ENCODE data around the gene SLC23A2. TPM values are rescaled to one million over a fixed set of nuclear protein-coding genes. Genes with fewer than 3 reads are reported as not detected.
"Not testable (repeated sequence)": the region's sequence is repeated elsewhere in the genome, so short reads cannot be mapped to it uniquely, and the experiment has no call there.

The SLC23A2 gene
- total RNA-seq, 2 experiments from 2014 or later: 14.3 to 25.7 TPM

DNA sequence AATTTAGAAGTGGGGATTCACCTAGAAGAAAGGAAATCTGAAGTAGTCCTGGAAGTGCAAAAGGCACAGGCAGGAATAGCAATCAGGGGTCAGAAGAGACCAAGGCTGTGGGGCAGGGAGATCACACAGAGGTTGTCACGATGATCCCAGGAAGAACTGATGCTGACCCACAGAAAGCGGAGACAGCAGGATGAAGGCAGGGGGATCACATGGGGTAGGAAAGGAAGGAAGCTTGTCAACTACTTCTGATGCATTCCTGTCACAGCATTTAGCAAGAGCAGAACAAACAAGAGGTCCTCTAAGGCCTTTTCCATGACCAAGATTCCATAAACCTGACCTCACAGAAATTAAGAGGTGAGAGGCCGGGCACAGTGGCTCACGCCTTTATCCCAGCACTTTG is 79.1 kb downstream of the SLC23A2 start:
- peaks cover 17% of the 10 kb centered on the region; the same call in 1 of the 2 replicates for H4K20me1 ChIP-seq (ENCODE audit: insufficient read depth, low read length)
- ChIA-PET CTCF (ENCODE audit: unreplicated experiment) (no interaction called here), POLR2A (no interaction called here)
- no peak overlapping the region for H3K4me2 ChIP-seq (ENCODE audit: low read length)
- H3K4me1 ChIP-seq (ENCODE audit: insufficient read depth, low read length, poor library complexity, severe bottlenecking): peaks cover 26% of the 10 kb centered on the region
- no peak for DNase-seq (ENCODE audit: low spot score)
- H3K27ac ChIP-seq (ENCODE audit: low read depth, low read length, poor library complexity, severe bottlenecking): no peak overlapping the region
- H3K9me2 ChIP-seq (ENCODE audit: insufficient read depth, low read length): no peaks in the 10 kb centered on the region
- intact Hi-C loops (cut with micrococcal nuclease; ENCODE audit: unreplicated experiment): no loop called here
- no peaks in the 10 kb centered on the region for H3K9me3 ChIP-seq (ENCODE audit: low read length)
- H3K4me3 ChIP-seq (ENCODE audit: low read depth, low read length, poor library complexity, severe bottlenecking): no peak overlapping the region
- no TSS peak for BruUV-seq (replicated peaks)
- no peaks in the 10 kb centered on the region for H3K36me3 ChIP-seq (ENCODE audit: insufficient read depth, low read length)
- no peaks in the 10 kb centered on the region for H3K79me2 ChIP-seq (ENCODE audit: insufficient read depth, low read depth, low read length)
- no peak overlapping the region for H2AFZ ChIP-seq (ENCODE audit: low read length)
- TF ChIP-seq, protein P1, sequence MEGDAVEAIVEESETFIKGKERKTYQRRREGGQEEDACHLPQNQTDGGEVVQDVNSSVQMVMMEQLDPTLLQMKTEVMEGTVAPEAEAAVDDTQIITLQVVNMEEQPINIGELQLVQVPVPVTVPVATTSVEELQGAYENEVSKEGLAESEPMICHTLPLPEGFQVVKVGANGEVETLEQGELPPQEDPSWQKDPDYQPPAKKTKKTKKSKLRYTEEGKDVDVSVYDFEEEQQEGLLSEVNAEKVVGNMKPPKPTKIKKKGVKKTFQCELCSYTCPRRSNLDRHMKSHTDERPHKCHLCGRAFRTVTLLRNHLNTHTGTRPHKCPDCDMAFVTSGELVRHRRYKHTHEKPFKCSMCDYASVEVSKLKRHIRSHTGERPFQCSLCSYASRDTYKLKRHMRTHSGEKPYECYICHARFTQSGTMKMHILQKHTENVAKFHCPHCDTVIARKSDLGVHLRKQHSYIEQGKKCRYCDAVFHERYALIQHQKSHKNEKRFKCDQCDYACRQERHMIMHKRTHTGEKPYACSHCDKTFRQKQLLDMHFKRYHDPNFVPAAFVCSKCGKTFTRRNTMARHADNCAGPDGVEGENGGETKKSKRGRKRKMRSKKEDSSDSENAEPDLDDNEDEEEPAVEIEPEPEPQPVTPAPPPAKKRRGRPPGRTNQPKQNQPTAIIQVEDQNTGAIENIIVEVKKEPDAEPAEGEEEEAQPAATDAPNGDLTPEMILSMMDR (conservative IDR thresholded peaks at IDR 0.05; ENCODE audit: low read length): no peak
- TF ChIP-seq EZH2phosphoT487 (IDR thresholded peaks at IDR 0.05; ENCODE audit: borderline replicate concordance, low read depth, low read length): no peak

DNA sequence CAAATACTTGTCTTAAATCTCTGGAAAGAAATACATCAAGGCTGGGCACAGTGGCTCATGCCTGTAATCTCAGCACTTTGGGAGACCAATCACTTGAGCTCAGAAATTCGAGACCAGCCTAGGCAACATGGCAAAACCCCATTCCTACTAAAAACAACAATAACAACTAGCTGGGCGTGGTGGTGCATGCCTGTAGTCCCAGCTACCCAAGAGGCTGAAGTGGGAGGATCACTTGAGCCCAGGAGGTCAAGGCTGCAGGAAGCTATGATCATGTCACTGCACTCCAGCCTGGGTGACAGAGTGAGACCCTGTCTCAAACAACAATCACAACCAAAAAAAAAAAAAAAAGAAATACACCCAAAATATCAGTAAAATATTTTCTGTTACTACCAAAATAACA is 80.0 kb downstream of the SLC23A2 start:
- POLR2A ChIA-PET: interaction anchor here (0.6 kb wide), 1 partner anchor 869 kb away, joined by 4 read pairs; no protein-coding TSS in a partner anchor

DNA sequence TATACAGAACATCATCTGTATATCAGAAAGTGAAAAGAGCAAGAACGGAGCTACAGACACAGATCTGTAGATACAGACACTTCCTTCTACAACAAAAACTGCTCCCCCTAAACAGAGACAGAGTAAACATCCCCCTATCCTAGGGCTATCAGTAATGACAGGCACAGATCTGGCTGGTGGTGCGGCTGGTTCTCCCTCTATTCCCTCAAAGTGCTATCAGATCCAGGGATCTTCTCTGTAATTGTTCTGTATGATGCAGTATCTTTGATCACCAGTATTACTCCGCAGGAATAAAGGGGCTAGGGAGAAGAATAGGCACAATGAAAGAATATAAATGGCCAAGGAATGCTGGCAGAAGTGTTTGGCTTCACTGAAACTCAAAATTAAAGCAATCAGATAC is 80.7 kb downstream of the SLC23A2 start:
- Histone ChIP-seq H3K4me1 (ENCODE audit: insufficient read depth, low read length, poor library complexity, severe bottlenecking) (peaks cover 28% of the 10 kb centered on the region), H3K9me2 (ENCODE audit: insufficient read depth, low read length) (no peaks in the 10 kb centered on the region), H3K4me2 (ENCODE audit: low read length) (no peak overlapping the region), H3K79me2 (ENCODE audit: insufficient read depth, low read depth, low read length) (no peaks in the 10 kb centered on the region), H3K27ac (ENCODE audit: low read depth, low read length, poor library complexity, severe bottlenecking) (no peak overlapping the region), H4K20me1 (ENCODE audit: insufficient read depth, low read length) (peaks cover 22% of the 10 kb centered on the region; the same call in 1 of the 2 replicates), H3K36me3 (ENCODE audit: insufficient read depth, low read length) (no peaks in the 10 kb centered on the region), H3K9me3 (ENCODE audit: low read length) (no peaks in the 10 kb centered on the region), H2AFZ (ENCODE audit: low read length) (no peak overlapping the region), H3K4me3 (ENCODE audit: low read depth, low read length, poor library complexity, severe bottlenecking) (no peak overlapping the region)
- CTCF ChIA-PET (ENCODE audit: unreplicated experiment): no interaction called here
- BruUV-seq (replicated peaks): no TSS peak
- POLR2A ChIA-PET: no interaction called here
- DNase-seq (ENCODE audit: low spot score): no peak
- intact Hi-C loops (cut with micrococcal nuclease; ENCODE audit: unreplicated experiment): no loop called here
- no peak for TF ChIP-seq EZH2phosphoT487 (IDR thresholded peaks at IDR 0.05; ENCODE audit: borderline replicate concordance, low read depth, low read length)
- TF ChIP-seq, protein P1 (conservative IDR thresholded peaks at IDR 0.05; ENCODE audit: low read length): no peak

More for the DNA sequence above, 80.0 kb downstream of the SLC23A2 start:
- H3K4me3 ChIP-seq (ENCODE audit: low read depth, low read length, poor library complexity, severe bottlenecking); intact Hi-C loops (cut with micrococcal nuclease; ENCODE audit: unreplicated experiment); H3K9me3 ChIP-seq (ENCODE audit: low read length); H3K9me2 ChIP-seq (ENCODE audit: insufficient read depth, low read length); H3K79me2 ChIP-seq (ENCODE audit: insufficient read depth, low read depth, low read length); H3K4me2 ChIP-seq (ENCODE audit: low read length); CTCF ChIA-PET (ENCODE audit: unreplicated experiment); H3K27ac ChIP-seq (ENCODE audit: low read depth, low read length, poor library complexity, severe bottlenecking); BruUV-seq (replicated peaks); H3K36me3 ChIP-seq (ENCODE audit: insufficient read depth, low read length); H2AFZ ChIP-seq (ENCODE audit: low read length); DNase-seq (ENCODE audit: low spot score): not testable (repeated sequence)
- peaks cover 28% of the 10 kb centered on the region for H3K4me1 ChIP-seq (ENCODE audit: insufficient read depth, low read length, poor library complexity, severe bottlenecking)
- peaks cover 22% of the 10 kb centered on the region; the same call in 1 of the 2 replicates for H4K20me1 ChIP-seq (ENCODE audit: insufficient read depth, low read length)
